Gastrocnemius medialis (tissue), 4 donors: Measurements from ENCODE around the gene LCN9.

Experiments
- POLR2A ChIP-seq, 2 donors: fragments of 450-650 bp; IDR thresholded peaks; one replicate each; pipeline ENCODE4 v1.6.1; 2017; ENCODE audit warnings: antibody characterized with exemption in 2 of 2, mild to moderate bottlenecking in 2 of 2, moderate library complexity in 2 of 2
- TF ChIP-seq, protein P1 (sequence below), 5 experiments: fragments of 450-650 bp in 3 of 5; fragments of 200-600 bp in 2 of 5; sonication (generic) in 2 of 5; IDR thresholded peaks in 4 of 5; conservative IDR thresholded peaks in 1 of 5; 1 replicate in 4 of 5; 2 replicates in 1 of 5; pipeline ENCODE4 v1.5.1; 2016 to 2019; ENCODE audit warnings: antibody characterized with exemption in 5 of 5, mild to moderate bottlenecking in 3 of 5, moderate library complexity in 3 of 5

DNA sequence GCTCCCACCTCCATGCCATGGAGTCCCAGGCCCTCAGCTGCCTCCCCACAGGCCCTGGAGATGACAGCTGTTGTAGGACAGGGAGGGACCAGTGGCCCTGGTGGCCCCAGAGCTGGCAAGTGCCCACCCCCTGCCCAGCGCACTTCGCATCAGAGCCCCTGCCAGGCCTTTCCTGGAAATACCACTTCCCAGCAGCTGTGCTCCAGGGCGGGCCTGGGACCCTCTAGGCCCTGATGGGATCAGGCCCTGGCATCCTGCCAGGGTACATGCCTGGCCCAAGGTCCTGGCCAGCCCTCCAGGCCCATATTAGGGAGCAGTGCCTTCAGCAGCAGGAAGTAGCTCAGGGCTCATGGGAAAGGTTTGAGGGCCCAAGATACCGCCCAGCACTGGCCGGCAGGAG is 41.4 kb downstream of the LCN9 start:
- TF ChIP-seq, protein P1, sequence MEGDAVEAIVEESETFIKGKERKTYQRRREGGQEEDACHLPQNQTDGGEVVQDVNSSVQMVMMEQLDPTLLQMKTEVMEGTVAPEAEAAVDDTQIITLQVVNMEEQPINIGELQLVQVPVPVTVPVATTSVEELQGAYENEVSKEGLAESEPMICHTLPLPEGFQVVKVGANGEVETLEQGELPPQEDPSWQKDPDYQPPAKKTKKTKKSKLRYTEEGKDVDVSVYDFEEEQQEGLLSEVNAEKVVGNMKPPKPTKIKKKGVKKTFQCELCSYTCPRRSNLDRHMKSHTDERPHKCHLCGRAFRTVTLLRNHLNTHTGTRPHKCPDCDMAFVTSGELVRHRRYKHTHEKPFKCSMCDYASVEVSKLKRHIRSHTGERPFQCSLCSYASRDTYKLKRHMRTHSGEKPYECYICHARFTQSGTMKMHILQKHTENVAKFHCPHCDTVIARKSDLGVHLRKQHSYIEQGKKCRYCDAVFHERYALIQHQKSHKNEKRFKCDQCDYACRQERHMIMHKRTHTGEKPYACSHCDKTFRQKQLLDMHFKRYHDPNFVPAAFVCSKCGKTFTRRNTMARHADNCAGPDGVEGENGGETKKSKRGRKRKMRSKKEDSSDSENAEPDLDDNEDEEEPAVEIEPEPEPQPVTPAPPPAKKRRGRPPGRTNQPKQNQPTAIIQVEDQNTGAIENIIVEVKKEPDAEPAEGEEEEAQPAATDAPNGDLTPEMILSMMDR (IDR thresholded peaks at IDR 0.05 in 4 of 5, conservative IDR thresholded peaks at IDR 0.05 in 1 of 5), result no peak
- TF ChIP-seq POLR2A (IDR thresholded peaks at IDR 0.05), result no peak
